GM19099 (cell line): ENCODE results near the gene TCAF1.

Experiments used
- POLR2A ChIP-seq: IDR thresholded peaks from 3 replicates; pipeline ENCODE4 v1.6.1; 2011; ENCODE audit warnings: low read depth; ENCODE audit not compliant: insufficient read length; ENCODE audit errors: extremely low read depth

The TCAF1 gene

GRCh38 chr7:143886826-143887477, 15.0 kb downstream of the TCAF1 start:
- no peak for TF ChIP-seq POLR2A

GRCh38 chr7:143885951-143886350, 16.0 kb downstream of the TCAF1 start:
- TF ChIP-seq POLR2A, result no peak

GRCh38 chr7:143884969-143885559, 16.9 kb downstream of the TCAF1 start:
- no peak for TF ChIP-seq POLR2A

- no peak for TF ChIP-seq POLR2A
Observed at GRCh38 chr7:143884241-143884968, 17.6 kb downstream of the TCAF1 start.

- TF ChIP-seq POLR2A, result no peak
Observed at GRCh38 chr7:143882604-143883078, 19.3 kb downstream of the TCAF1 start.

GRCh38 chr7:143882020-143882603, 19.9 kb downstream of the TCAF1 start:
- TF ChIP-seq POLR2A, result no peak

- TF ChIP-seq POLR2A, result no peak
Observed at GRCh38 chr7:143878884-143879283, 23.1 kb downstream of the TCAF1 start.

- no peak for TF ChIP-seq POLR2A
Observed at GRCh38 chr7:143877098-143877497, 24.9 kb downstream of the TCAF1 start.

- TF ChIP-seq POLR2A, result no peak
Observed at GRCh38 chr7:143876218-143876617, 25.8 kb downstream of the TCAF1 start.

- TF ChIP-seq POLR2A, result no peak
Observed at GRCh38 chr7:143850682-143851081, 51.3 kb downstream of the TCAF1 start.

GRCh38 chr7:143849785-143850479, 52.0 kb downstream of the TCAF1 start:
- TF ChIP-seq POLR2A, result no peak

GRCh38 chr7:143848192-143848591, 53.8 kb downstream of the TCAF1 start:
- TF ChIP-seq POLR2A, result no peak

- TF ChIP-seq POLR2A, result no peak
Observed at GRCh38 chr7:143846692-143847091, 55.3 kb downstream of the TCAF1 start.
